Fibroblast of villous mesenchyme (primary cell): ENCODE data around the gene ADAMTS4. TPM values are rescaled to one million over a fixed set of nuclear protein-coding genes. Genes with fewer than 3 reads are reported as not detected.

Source experiments
- DNase-seq: peaks from one replicate; pipeline ENCODE4 v3.0.0-alpha.2; 2010; ENCODE audit warnings: low read depth
- H3K4me3 ChIP-seq: 2 replicates; pipeline ENCODE4 v1.5.1; 2011; ENCODE audit warnings: low read depth, mild to moderate bottlenecking, low read length
- CTCF ChIP-seq: IDR thresholded peaks from 2 replicates; pipeline ENCODE4 v1.5.1; 2012; ENCODE audit warnings: low read depth, mild to moderate bottlenecking, low read length; ENCODE audit not compliant: insufficient read depth
- total RNA-seq: library from RNA; depleted of rRNA; stranded (reverse); fragments of >200 nt; gene quantifications from 2 replicates; pipeline ENCODE4 v1.2.3, GENCODE V29; 2012

ADAMTS4 gene
- total RNA-seq, 1 donor: 8.2 TPM

GRCh38 chr1:161193561-161194235 is 5.2 kb downstream of the ADAMTS4 start:
- no peak for DNase-seq
- no peak for TF ChIP-seq CTCF
- no peak overlapping the region for H3K4me3 ChIP-seq

GRCh38 chr1:161192476-161193465 is 6.1 kb downstream of the ADAMTS4 start:
- DNase-seq: peak; percentile 76
- no peak overlapping the region for H3K4me3 ChIP-seq
- TF ChIP-seq CTCF: peak; percentile 95

- no peak overlapping the region for H3K4me3 ChIP-seq
- no peak for TF ChIP-seq CTCF
Observed at GRCh38 chr1:161191971-161192370, 6.9 kb downstream of the ADAMTS4 start.

GRCh38 chr1:161190962-161191521 is 7.8 kb downstream of the ADAMTS4 start:
- no peak overlapping the region for H3K4me3 ChIP-seq
- TF ChIP-seq CTCF: no peak
- DNase-seq: no peak

More at GRCh38 chr1:161191971-161192370, 6.9 kb downstream of the ADAMTS4 start:
- no peak for DNase-seq

- no peak for TF ChIP-seq CTCF
- no peak for DNase-seq
- H3K4me3 ChIP-seq: no peak overlapping the region
Observed at GRCh38 chr1:161189036-161189435, 9.8 kb downstream of the ADAMTS4 start.

- no peak for DNase-seq
- no peak overlapping the region for H3K4me3 ChIP-seq
- no peak for TF ChIP-seq CTCF
Observed at GRCh38 chr1:161188381-161188780, 10.5 kb downstream of the ADAMTS4 start.
